OCI-LY1 (cell line): ENCODE data around the gene SYTL1.

Experiments used
- CTCF ChIP-seq: fragments of 200-600 bp; sonication (generic), shearing (Covaris generic); IDR thresholded peaks from 2 replicates; pipeline ENCODE4 v1.5.1; 2017; ENCODE audit warnings: mild to moderate bottlenecking, antibody characterized with exemption, low read length, moderate library complexity, mixed read lengths
- EZH2 ChIP-seq: fragments of 200-600 bp; sonication (generic), shearing (Covaris generic); IDR thresholded peaks from 2 replicates; pipeline ENCODE4 v1.8.0; 2017; ENCODE audit warnings: borderline replicate concordance, mixed run types, mild to moderate bottlenecking, antibody characterized with exemption, low read length, moderate library complexity, mixed read lengths

- TF ChIP-seq CTCF (peak; percentile 88), EZH2 (no peak)
Observed at GRCh38 chr1:27300341-27301051, 41.3 kb upstream of the SYTL1 start.
